Gastroesophageal sphincter (tissue), 3 donors: ENCODE results near the gene AATF.

Source experiments
- EP300 ChIP-seq: sonication (generic); formaldehyde crosslinking; IDR thresholded peaks from one replicate; pipeline ENCODE4 v1.6.1; 2017; ENCODE audit warnings: antibody characterized with exemption, mild to moderate bottlenecking
- POLR2A ChIP-seq, 2 donors: fragments of 450-650 bp; IDR thresholded peaks; one replicate each; pipeline ENCODE4 v1.6.1; 2017; ENCODE audit warnings: antibody characterized with exemption in 2 of 2, mild to moderate bottlenecking in 2 of 2, moderate library complexity in 1 of 2
- POLR2AphosphoS5 ChIP-seq: sonication (generic); formaldehyde crosslinking; IDR thresholded peaks from one replicate; pipeline ENCODE4 v1.6.1; 2017; ENCODE audit warnings: antibody characterized with exemption
- TF ChIP-seq, protein P1 (sequence below), 4 experiments: fragments of 200-600 bp in 2 of 4; fragments of 450-650 bp in 2 of 4; sonication (generic) in 1 of 4; IDR thresholded peaks; one replicate each; pipeline ENCODE4 v1.5.1; 2017 to 2019; ENCODE audit warnings: antibody characterized with exemption in 4 of 4, mild to moderate bottlenecking in 2 of 4, moderate library complexity in 2 of 4

DNA sequence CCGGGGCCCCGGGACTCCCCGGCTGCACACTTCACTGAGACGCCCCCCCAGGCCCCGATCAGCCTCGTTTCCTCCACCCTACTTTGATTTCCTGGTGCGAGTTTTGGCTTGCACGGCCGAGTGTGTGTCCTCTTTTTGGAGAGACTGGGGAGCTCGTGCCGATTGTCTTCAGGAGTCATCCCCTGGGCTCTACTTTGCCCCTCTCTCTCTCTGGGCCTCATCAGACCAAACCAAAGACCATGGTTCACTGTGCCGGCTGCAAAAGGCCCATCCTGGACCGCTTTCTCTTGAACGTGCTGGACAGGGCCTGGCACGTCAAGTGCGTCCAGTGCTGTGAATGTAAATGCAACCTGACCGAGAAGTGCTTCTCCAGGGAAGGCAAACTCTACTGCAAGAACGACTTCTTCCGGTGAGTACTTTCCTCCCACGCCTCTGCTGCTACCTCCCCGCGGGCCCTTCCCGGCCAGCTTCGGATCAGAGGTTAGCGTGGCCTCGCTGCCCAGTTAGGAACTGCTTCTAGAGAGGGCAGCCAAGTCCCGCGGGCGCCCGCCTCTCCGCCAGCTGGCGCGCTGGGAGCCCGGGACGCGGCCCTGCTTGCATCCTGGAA is 10.7 kb upstream of the AATF start:
- TF ChIP-seq, protein P1, sequence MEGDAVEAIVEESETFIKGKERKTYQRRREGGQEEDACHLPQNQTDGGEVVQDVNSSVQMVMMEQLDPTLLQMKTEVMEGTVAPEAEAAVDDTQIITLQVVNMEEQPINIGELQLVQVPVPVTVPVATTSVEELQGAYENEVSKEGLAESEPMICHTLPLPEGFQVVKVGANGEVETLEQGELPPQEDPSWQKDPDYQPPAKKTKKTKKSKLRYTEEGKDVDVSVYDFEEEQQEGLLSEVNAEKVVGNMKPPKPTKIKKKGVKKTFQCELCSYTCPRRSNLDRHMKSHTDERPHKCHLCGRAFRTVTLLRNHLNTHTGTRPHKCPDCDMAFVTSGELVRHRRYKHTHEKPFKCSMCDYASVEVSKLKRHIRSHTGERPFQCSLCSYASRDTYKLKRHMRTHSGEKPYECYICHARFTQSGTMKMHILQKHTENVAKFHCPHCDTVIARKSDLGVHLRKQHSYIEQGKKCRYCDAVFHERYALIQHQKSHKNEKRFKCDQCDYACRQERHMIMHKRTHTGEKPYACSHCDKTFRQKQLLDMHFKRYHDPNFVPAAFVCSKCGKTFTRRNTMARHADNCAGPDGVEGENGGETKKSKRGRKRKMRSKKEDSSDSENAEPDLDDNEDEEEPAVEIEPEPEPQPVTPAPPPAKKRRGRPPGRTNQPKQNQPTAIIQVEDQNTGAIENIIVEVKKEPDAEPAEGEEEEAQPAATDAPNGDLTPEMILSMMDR (IDR thresholded peaks at IDR 0.05), result no peak
- no peak for TF ChIP-seq EP300
- no peak for TF ChIP-seq POLR2A (IDR thresholded peaks at IDR 0.05)
- no peak for TF ChIP-seq POLR2AphosphoS5
